Measurements from ENCODE around the gene ARHGEF26. TPM values are rescaled to one million over a fixed set of nuclear protein-coding genes. Genes with fewer than 3 reads are reported as not detected.

The ARHGEF26 gene
- total RNA-seq, 1 experiment from 2014 or later, result 13.7 TPM

- Histone ChIP-seq H3K27me3 (ENCODE audit: insufficient read depth, low read length) (no peaks in the 10 kb centered on the region), H3T11ph (ENCODE audit: low read length) (no peak overlapping the region), H2BK15ac (ENCODE audit: low read depth, low read length) (no peak overlapping the region), H3K23ac (ENCODE audit: insufficient read length, low read depth, low read length) (no peak overlapping the region), H3K4me2 (ENCODE audit: insufficient read depth, insufficient read length, low read length) (no peak overlapping the region), H4K91ac (ENCODE audit: insufficient read length, low read depth, low read length) (no peak overlapping the region), H3K14ac (ENCODE audit: insufficient read depth, low read length) (no peak overlapping the region), H4K20me1 (ENCODE audit: control insufficient read depth, insufficient read depth, insufficient read length) (no peaks in the 10 kb centered on the region), H4K8ac (replicated peaks; ENCODE audit: insufficient read length, low read depth, low read length) (no peak overlapping the region), H3K18ac (ENCODE audit: insufficient read length, low read depth, low read length) (no peak overlapping the region), H2BK5ac (ENCODE audit: insufficient read length, low read length) (no peak overlapping the region), H3K56ac (ENCODE audit: insufficient read length, low read depth, low read length) (no peak overlapping the region), H3K23me2 (ENCODE audit: insufficient read length, low read depth, low read length, poor library complexity, severe bottlenecking) (no peaks in the 10 kb centered on the region), H3K9ac (ENCODE audit: extremely low read depth, insufficient read length, low read length) (no peak overlapping the region), H3K9me3 (ENCODE audit: control insufficient read depth, low read depth, low read length) (no peaks in the 10 kb centered on the region), H4K5ac (ENCODE audit: insufficient read length, low read depth, low read length) (no peak overlapping the region), H3K27ac (ENCODE audit: insufficient read length, low read depth, low read length) (no peak overlapping the region), H2BK12ac (ENCODE audit: insufficient read length, low read depth, low read length) (no peak overlapping the region), H2BK120ac (ENCODE audit: low read depth, low read length, poor library complexity, severe bottlenecking) (no peak overlapping the region), H3K4me1 (ENCODE audit: insufficient read depth, low read length) (peaks cover 2% of the 10 kb centered on the region; the same call in 1 of the 2 replicates), H2BK20ac (ENCODE audit: low read depth, low read length, poor library complexity, severe bottlenecking) (no peak overlapping the region), H3K79me1 (ENCODE audit: insufficient read depth, low read depth, low read length, poor library complexity, severe bottlenecking) (no peaks in the 10 kb centered on the region), H3K79me2 (ENCODE audit: insufficient read depth, low read length) (no peaks in the 10 kb centered on the region), H3K4ac (ENCODE audit: low read depth, low read length) (no peak overlapping the region), H2AFZ (ENCODE audit: low read length) (no peak overlapping the region), H2AK5ac (ENCODE audit: insufficient read length, low read length) (no peak overlapping the region)
- peaks cover 0 to 5% of the 10 kb centered on the region in 2 experiments; a peak in 3 of 4 replicates for H3K4me1 Mint-ChIP-seq
- H3K27me3 Mint-ChIP-seq (ENCODE audit: low read depth), result no peaks in the 10 kb centered on the region
- no peak for TF ChIP-seq CTCF (conservative IDR thresholded peaks at IDR 0.05)
- H3K9me3 Mint-ChIP-seq, result no peaks in the 10 kb centered on the region
- DNase-seq, result no peak
- no peak overlapping the region for H3K4me3 Mint-ChIP-seq
- WGBS (ENCODE audit: extremely low coverage, insufficient read length, low lambda C conversion rate), result no CpG with 5 or more reads among the region's 6 CpGs
- no peak overlapping the region for H3K27ac Mint-ChIP-seq
- H3K36me3 Mint-ChIP-seq (ENCODE audit: insufficient read depth in 1 of 3, low read depth in 3 of 3), result no peaks in the 10 kb centered on the region
These were observed 20.6 kb upstream of the ARHGEF26 start for GRCh38 chr3:154100556-154100955.

All from H9 (cell line).